GM21576 (cell line): ENCODE measurements around the gene ATP2B3.

Experiments
- ATAC-seq: cut with Tn5 transposase; IDR thresholded peaks from one replicate; pipeline ENCODE4 v1.9.1; 2021; ENCODE audit warnings: mild to moderate bottlenecking, moderate library complexity; ENCODE audit not compliant: unreplicated experiment

The ATP2B3 gene

GRCh38 chrX:153564047-153564606, 46.7 kb downstream of the ATP2B3 start:
- no peak for ATAC-seq

- ATAC-seq, result no peak
Measured at GRCh38 chrX:153565996-153566580, 48.6 kb downstream of the ATP2B3 start.

GRCh38 chrX:153568451-153569011, 51.1 kb downstream of the ATP2B3 start:
- ATAC-seq, result no peak

GRCh38 chrX:153569475-153569874, 52.0 kb downstream of the ATP2B3 start:
- no peak for ATAC-seq

- ATAC-seq, result no peak
Measured at GRCh38 chrX:153571534-153571908, 54.1 kb downstream of the ATP2B3 start.

GRCh38 chrX:153572601-153573000, 55.2 kb downstream of the ATP2B3 start:
- ATAC-seq, result no peak

- no peak for ATAC-seq
Measured at GRCh38 chrX:153573984-153574383, 56.5 kb downstream of the ATP2B3 start.

- no peak for ATAC-seq
Measured at GRCh38 chrX:153576239-153576870, 58.9 kb downstream of the ATP2B3 start.

- no peak for ATAC-seq
Measured at GRCh38 chrX:153576961-153577360, 59.5 kb downstream of the ATP2B3 start.

GRCh38 chrX:153578200-153578835, 60.9 kb downstream of the ATP2B3 start:
- ATAC-seq, result no peak

- no peak for ATAC-seq
Measured at GRCh38 chrX:153578889-153579288, 61.4 kb downstream of the ATP2B3 start.

GRCh38 chrX:153580700-153581386, 63.4 kb downstream of the ATP2B3 start:
- no peak for ATAC-seq

- ATAC-seq, result peak; percentile 98
Measured at GRCh38 chrX:153582896-153583295, 65.5 kb downstream of the ATP2B3 start.

- no peak for ATAC-seq
Measured at GRCh38 chrX:153583433-153583832, 66.0 kb downstream of the ATP2B3 start.

GRCh38 chrX:153585827-153586226, 68.4 kb downstream of the ATP2B3 start:
- no peak for ATAC-seq

- no peak for ATAC-seq
Measured at GRCh38 chrX:153587342-153587741, 69.9 kb downstream of the ATP2B3 start.

- ATAC-seq, result no peak
Measured at GRCh38 chrX:153588021-153588781, 70.8 kb downstream of the ATP2B3 start.

- no peak for ATAC-seq
Measured at GRCh38 chrX:153588782-153589446, 71.5 kb downstream of the ATP2B3 start.

GRCh38 chrX:153590961-153591956, 73.8 kb downstream of the ATP2B3 start:
- ATAC-seq, result no peak
